ENCODE results near the gene IL33.

DNA sequence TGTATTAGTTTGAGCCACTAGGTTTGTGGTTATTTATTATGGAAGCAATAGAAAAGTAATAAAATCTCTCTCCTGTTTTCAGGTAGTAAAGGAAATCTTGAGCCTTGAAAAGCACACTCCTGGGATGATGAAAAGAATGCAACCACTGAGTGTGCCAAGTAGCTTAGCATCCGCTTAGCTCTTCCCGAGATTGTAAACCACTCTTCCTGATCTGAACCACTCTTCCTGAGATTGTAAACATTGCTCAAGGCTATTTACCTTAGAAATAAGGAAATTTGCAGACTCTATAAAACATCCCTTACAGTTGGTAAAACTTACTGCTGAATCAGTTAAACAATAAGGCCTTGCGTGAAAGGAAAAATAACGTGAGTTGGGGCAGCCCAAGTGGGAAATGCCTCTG is 17.4 kb upstream of the IL33 start:
- no peak for TF ChIP-seq JUN (IDR thresholded peaks at IDR 0.05; ENCODE audit: low read depth, low read length)
- no peak for TF ChIP-seq MAFK (IDR thresholded peaks at IDR 0.05; ENCODE audit: low read depth, low read length)
- TF ChIP-seq, protein P1, sequence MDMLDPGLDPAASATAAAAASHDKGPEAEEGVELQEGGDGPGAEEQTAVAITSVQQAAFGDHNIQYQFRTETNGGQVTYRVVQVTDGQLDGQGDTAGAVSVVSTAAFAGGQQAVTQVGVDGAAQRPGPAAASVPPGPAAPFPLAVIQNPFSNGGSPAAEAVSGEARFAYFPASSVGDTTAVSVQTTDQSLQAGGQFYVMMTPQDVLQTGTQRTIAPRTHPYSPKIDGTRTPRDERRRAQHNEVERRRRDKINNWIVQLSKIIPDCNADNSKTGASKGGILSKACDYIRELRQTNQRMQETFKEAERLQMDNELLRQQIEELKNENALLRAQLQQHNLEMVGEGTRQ (IDR thresholded peaks at IDR 0.05; ENCODE audit: low read length): no peak
- TF ChIP-seq POLR2A (IDR thresholded peaks at IDR 0.05; ENCODE audit: control extremely low read depth in 1 of 2, low read depth in 2 of 2, low read length in 2 of 2): no peak
- TF ChIP-seq POLR2AphosphoS5 (IDR thresholded peaks at IDR 0.05; ENCODE audit: low read depth, low read length): no peak
- no peak for TF ChIP-seq FOSL1 (IDR thresholded peaks at IDR 0.05; ENCODE audit: insufficient read depth, low read depth, low read length)
- TF ChIP-seq, protein P2, sequence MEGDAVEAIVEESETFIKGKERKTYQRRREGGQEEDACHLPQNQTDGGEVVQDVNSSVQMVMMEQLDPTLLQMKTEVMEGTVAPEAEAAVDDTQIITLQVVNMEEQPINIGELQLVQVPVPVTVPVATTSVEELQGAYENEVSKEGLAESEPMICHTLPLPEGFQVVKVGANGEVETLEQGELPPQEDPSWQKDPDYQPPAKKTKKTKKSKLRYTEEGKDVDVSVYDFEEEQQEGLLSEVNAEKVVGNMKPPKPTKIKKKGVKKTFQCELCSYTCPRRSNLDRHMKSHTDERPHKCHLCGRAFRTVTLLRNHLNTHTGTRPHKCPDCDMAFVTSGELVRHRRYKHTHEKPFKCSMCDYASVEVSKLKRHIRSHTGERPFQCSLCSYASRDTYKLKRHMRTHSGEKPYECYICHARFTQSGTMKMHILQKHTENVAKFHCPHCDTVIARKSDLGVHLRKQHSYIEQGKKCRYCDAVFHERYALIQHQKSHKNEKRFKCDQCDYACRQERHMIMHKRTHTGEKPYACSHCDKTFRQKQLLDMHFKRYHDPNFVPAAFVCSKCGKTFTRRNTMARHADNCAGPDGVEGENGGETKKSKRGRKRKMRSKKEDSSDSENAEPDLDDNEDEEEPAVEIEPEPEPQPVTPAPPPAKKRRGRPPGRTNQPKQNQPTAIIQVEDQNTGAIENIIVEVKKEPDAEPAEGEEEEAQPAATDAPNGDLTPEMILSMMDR (IDR thresholded peaks at IDR 0.05; ENCODE audit: control extremely low read depth in 1 of 3, insufficient read depth in 1 of 3, low read depth in 1 of 3, low read length in 3 of 3): no peak
- no peak for TF ChIP-seq YY1 (IDR thresholded peaks at IDR 0.05; ENCODE audit: low read depth, low read length)
